K562 (cell line): Measurements from ENCODE around the gene APCDD1. TPM values are rescaled to one million over a fixed set of nuclear protein-coding genes. Genes with fewer than 3 reads are reported as not detected.
A peak's percentile ranks its signal among the peaks of the same experiment; 100 is the strongest.

ENCODE experiments used
- ATAC-seq: fragments of 200-7000 bp; cut with Tn5 transposase; 3 replicates; pipeline ENCODE4 v1.9.1; 2020; ENCODE audit warnings: moderate library complexity
- BruUV-seq: library from RNA; stranded (reverse); fragments of 400-500 nt; replicated peaks from 2 replicates; lab custom pipeline; 2021; lab: Mats Ljungman, UMichigan
- CTCF ChIA-PET: fragments of 300-600 bp; formaldehyde crosslinking; extraction: SDS; loops from one replicate; lab custom pipeline; 2021; ENCODE audit warnings: low intra/inter-chr PET ratio; lab: Yijun Ruan, JAX
- POLR2A ChIA-PET: fragments of 300-600, 350-650 bp; sonication (Branson Sonifier 250); formaldehyde crosslinking; extraction: SDS; loops from one replicate; lab custom pipeline; 2021; ENCODE audit warnings: antibody characterized with exemption, inconsistent platforms; lab: Yijun Ruan, JAX
- DNase-seq, 4 experiments: peaks; one replicate each; pipeline versions ENCODE4 v3.0.0 to v3.0.0-alpha.2; 2011 to 2018; ENCODE audit warnings: low spot score in 3 of 4, mixed read lengths in 3 of 4; ENCODE audit errors: extremely low read depth in 1 of 4
- FAIRE-seq: peaks from 2 replicates; lab custom pipeline; 2011; peaks lifted over from hg19 to GRCh38; lab: Jason Lieb, UNC
- H2AFZ ChIP-seq: 2 replicates; pipeline ENCODE4 v1.6.0; 2011; ENCODE audit warnings: low read depth, low read length, control low read depth, inconsistent platforms
- H3K27ac ChIP-seq: fragments of 200-600 bp; 3 replicates; pipeline ENCODE4 v1.8.0; 2011; ENCODE audit warnings: low read depth, mild to moderate bottlenecking, control low read depth, inconsistent platforms, low read length, moderate library complexity, mixed read lengths; ENCODE audit errors: extremely low read depth
- H3K27me3 ChIP-seq, 2 experiments: fragments of 300-600 bp in 1 of 2; 2 replicates in 1 of 2; 3 replicates in 1 of 2; pipeline versions ENCODE4 v1.6.0 to v1.8.0; 2011; ENCODE audit warnings: inconsistent platforms in 2 of 2, low read length in 2 of 2, mild to moderate bottlenecking in 1 of 2, mixed read lengths in 1 of 2, moderate library complexity in 1 of 2; ENCODE audit not compliant: control insufficient read depth in 2 of 2, insufficient read depth in 2 of 2
- H3K36me3 ChIP-seq: fragments of 300-600 bp; 3 replicates; pipeline ENCODE4 v1.8.0; 2011; ENCODE audit warnings: mild to moderate bottlenecking, low read length, inconsistent platforms; ENCODE audit not compliant: control insufficient read depth, insufficient read depth
- H3K4me1 ChIP-seq, 2 experiments: fragments of 200-600 bp in 1 of 2; replicated peaks in 1 of 2; 2 replicates in 1 of 2; 3 replicates in 1 of 2; pipeline versions ENCODE4 v1.5.1 to v1.8.0; 2011; ENCODE audit warnings: inconsistent platforms in 2 of 2, low read length in 2 of 2, mild to moderate bottlenecking in 1 of 2, mixed read lengths in 1 of 2, moderate library complexity in 1 of 2; ENCODE audit not compliant: control insufficient read depth in 2 of 2, insufficient read depth in 2 of 2
- H3K4me2 ChIP-seq: 2 replicates; pipeline ENCODE4 v1.6.1; 2011; ENCODE audit warnings: low read length, control low read depth, inconsistent platforms, mixed read lengths; ENCODE audit not compliant: insufficient read depth
- H3K4me3 ChIP-seq: fragments of 200-600 bp; sonication (generic), shearing (Covaris generic); 2 replicates; pipeline ENCODE4 v1.5.1; 2016; ENCODE audit warnings: control low read depth, inconsistent platforms
- H3K79me2 ChIP-seq: fragments of 200-600 bp; 3 replicates; pipeline ENCODE4 v1.8.0; 2011; ENCODE audit warnings: low read length, inconsistent platforms; ENCODE audit not compliant: control insufficient read depth, insufficient read depth
- H3K9ac ChIP-seq, 2 experiments: 2 replicates each; pipeline versions ENCODE4 v1.6.0 to v1.6.1; 2011; ENCODE audit warnings: low read depth in 2 of 2, low read length in 2 of 2, control low read depth in 1 of 2, inconsistent platforms in 1 of 2, mild to moderate bottlenecking in 1 of 2, mixed read lengths in 1 of 2; ENCODE audit not compliant: insufficient read depth in 1 of 2
- H3K9me1 ChIP-seq: one replicate; pipeline ENCODE4 v1.6.0; 2011; ENCODE audit warnings: inconsistent platforms, mild to moderate bottlenecking, low read length, moderate library complexity; ENCODE audit not compliant: control insufficient read depth, insufficient read depth
- H3K9me3 ChIP-seq: replicated peaks from 2 replicates; pipeline ENCODE4 v1.5.1; 2011; ENCODE audit warnings: low read depth, low read length, inconsistent platforms; ENCODE audit not compliant: control insufficient read depth, insufficient read depth
- H4K20me1 ChIP-seq: replicated peaks from 2 replicates; pipeline ENCODE4 v1.6.1; 2011; ENCODE audit warnings: low read length, inconsistent platforms, mixed read lengths; ENCODE audit not compliant: control insufficient read depth, insufficient read depth
- CBX8 ChIP-seq: fragments of 200-600 bp; sonication (generic); IDR thresholded peaks from 2 replicates; pipeline ENCODE4 v1.6.1; 2012; ENCODE audit warnings: borderline replicate concordance, mixed run types, low read depth, mild to moderate bottlenecking, moderate library complexity, mixed read lengths, low read length, control low read depth, inconsistent platforms; ENCODE audit not compliant: poor library complexity, severe bottlenecking; ENCODE audit errors: extremely low read depth
- TEAD1 ChIP-seq, 2 experiments: fragments of 450-650 bp in 1 of 2; sonication (generic) in 1 of 2; formaldehyde crosslinking; IDR thresholded peaks; 2 replicates each; pipeline versions ENCODE4 v1.4.0 to v1.8.0; 2020 to 2022; ENCODE audit warnings: mild to moderate bottlenecking in 2 of 2, missing genetic modification reagents in 1 of 2
- ZNF140 ChIP-seq: fragments of 250-450 bp; sonication (Bioruptor Pico); IDR thresholded peaks from 2 replicates; pipeline ENCODE4 v1.8.0; 2021; ENCODE audit warnings: moderate library complexity, mild to moderate bottlenecking, inconsistent platforms
- WGBS: fragments of 100-300 bp; shearing (Covaris generic); methylation state at CpG from one replicate; pipeline ENCODE4 v1.1.6; 2016; ENCODE audit warnings: low coverage, mixed read lengths; ENCODE audit not compliant: insufficient coverage; ENCODE audit errors: missing lambda C conversion rate; 5-methylcytosine and 5-hydroxymethylcytosine counted together
- in situ Hi-C: fragments of 300-500 bp; cut with MboI; formaldehyde crosslinking; loops from 4 replicates; pipeline ENCODE4 v1.15.0; 2018; ENCODE audit warnings: inconsistent platforms, mixed read lengths
- intact Hi-C: fragments of 100-400 bp; cut with micrococcal nuclease; formaldehyde crosslinking; loops from 2 replicates; pipeline ENCODE4 v1.14.2; 2022
- polyA plus RNA-seq, 8 experiments: library from polyadenylated mRNA; depleted of rRNA in 4 of 8; stranded (reverse) in 5 of 8; unstranded in 3 of 8; fragments of >200 nt; fragmentation: Nextera tagmentation in 2 of 8; fragmentation: Illumina TruSeq in 1 of 8; extraction: Ambion mirVana in 2 of 8; extraction: Trizol in 1 of 8; gene quantifications; 2 replicates each; pipeline versions ENCODE4 v1.2.1 to v1.2.3, GENCODE V29; 2011 to 2014; ENCODE audit warnings: inconsistent platforms in 1 of 8, missing spikeins in 1 of 8
- total RNA-seq, 7 experiments: library from RNA; depleted of rRNA in 6 of 7; stranded (reverse); fragments of >200 nt in 6 of 7; fragmentation: Illumina TruSeq in 2 of 7; extraction: Trizol in 2 of 7; gene quantifications; 2 replicates each; pipeline versions ENCODE4 v1.2.1 to v1.2.3, GENCODE V29; 2011 to 2021; ENCODE audit warnings: low replicate concordance in 1 of 7
- TF ChIP-seq, protein P1 (sequence below): sonication (generic); formaldehyde crosslinking; IDR thresholded peaks from 2 replicates; pipeline ENCODE4 v1.8.1; 2023; ENCODE audit warnings: mild to moderate bottlenecking, missing genetic modification reagents

Gene APCDD1
- total and polyA plus RNA-seq, 9 of the 15 experiments (the other 6 are each of a cell fraction or from before 2014, with no cell fraction given), result 0.07 TPM; not detected in 8

DNA sequence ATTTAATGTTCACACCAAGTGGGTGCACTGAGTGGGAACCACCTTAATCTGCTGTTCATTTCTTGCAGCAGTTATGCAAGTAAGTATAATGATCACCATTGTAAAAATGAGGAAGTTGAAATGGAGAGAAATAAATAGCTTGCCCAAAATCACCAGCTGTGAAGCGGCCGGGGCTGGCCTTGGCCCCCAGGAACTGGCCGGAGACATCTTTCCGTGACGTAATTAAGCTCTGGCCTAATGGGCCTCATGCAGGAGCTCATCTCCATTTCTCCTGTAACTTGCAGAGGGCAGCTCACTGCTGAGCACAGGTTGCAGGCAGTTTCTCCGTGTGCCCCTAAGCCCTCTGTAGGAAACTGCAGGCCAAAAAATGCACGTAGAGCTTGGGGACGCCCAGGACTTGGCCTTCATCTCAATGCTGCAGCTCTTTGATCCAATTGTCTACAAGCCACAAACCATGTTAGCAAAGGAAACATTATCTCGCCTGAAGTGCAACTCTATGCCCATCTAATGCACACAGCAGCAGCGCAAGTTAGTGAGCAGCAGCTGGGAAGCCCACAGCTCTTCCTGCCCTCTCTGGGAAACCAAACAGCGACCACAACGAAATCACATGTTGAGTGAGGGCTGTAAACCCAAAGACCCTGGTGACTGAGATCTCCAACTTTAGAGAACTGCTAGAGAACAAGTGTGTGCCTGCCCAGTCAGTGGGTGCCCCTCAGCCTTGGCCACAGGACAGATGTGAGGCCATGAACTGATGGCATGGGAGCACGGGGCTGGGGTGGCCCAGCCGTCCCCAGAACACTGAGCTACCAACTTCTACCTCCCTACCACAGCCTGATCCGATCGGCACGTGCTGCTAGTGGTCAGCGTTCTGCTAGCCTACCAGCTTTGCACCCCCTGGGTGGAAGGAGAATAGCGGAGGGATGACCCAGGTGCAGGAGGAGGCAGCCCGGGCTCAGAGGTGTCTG lies 28.8 kb downstream of the APCDD1 start:
- BruUV-seq, result no TSS peak
- no peaks in the 10 kb centered on the region for H3K79me2 ChIP-seq
- no peak overlapping the region for H3K4me3 ChIP-seq
- ATAC-seq, result no peak
- no peaks in the 10 kb centered on the region for H3K4me1 ChIP-seq
- TF ChIP-seq TEAD1 (CRISPR knock-in tag; IDR thresholded peaks at IDR 0.05) (no peak), ZNF140 (CRISPR knock-in tag) (no peak), CBX8 (peak; percentile 76)
- TF ChIP-seq, protein P1, sequence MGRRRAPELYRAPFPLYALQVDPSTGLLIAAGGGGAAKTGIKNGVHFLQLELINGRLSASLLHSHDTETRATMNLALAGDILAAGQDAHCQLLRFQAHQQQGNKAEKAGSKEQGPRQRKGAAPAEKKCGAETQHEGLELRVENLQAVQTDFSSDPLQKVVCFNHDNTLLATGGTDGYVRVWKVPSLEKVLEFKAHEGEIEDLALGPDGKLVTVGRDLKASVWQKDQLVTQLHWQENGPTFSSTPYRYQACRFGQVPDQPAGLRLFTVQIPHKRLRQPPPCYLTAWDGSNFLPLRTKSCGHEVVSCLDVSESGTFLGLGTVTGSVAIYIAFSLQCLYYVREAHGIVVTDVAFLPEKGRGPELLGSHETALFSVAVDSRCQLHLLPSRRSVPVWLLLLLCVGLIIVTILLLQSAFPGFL (CRISPR knock-in tag), result no peak
- H3K4me2 ChIP-seq, result no peak overlapping the region
- no peak for FAIRE-seq
- 1% methylated on average over 20 of the region's 20 CpGs for WGBS
- no peak for DNase-seq
- in situ Hi-C loops (no loop called here), intact Hi-C loops (no loop called here)
- no peaks in the 10 kb centered on the region for H3K9me1 ChIP-seq
- no peak overlapping the region for H2AFZ ChIP-seq
- no peaks in the 10 kb centered on the region for H3K36me3 ChIP-seq
- H3K27me3 ChIP-seq, result peaks cover 38 to 51% of the 10 kb centered on the region in 2 experiments
- H4K20me1 ChIP-seq, result no peaks in the 10 kb centered on the region; the same call in none of the 2 replicates
- H3K9me3 ChIP-seq, result no peaks in the 10 kb centered on the region
- H3K9ac ChIP-seq, result no peak overlapping the region
- POLR2A ChIA-PET, result interaction anchor here (0.6 kb wide), 1 partner anchor 93 kb away, joined by 3 read pairs; no protein-coding TSS in a partner anchor
- H3K27ac ChIP-seq, result no peak overlapping the region
- CTCF ChIA-PET, result no interaction called here
